Upper lobe of left lung (tissue), 4 donors: Measurements from ENCODE around the gene FTSJ1.

Experiments
- CTCF ChIP-seq, 6 experiments: fragments of 450-650 bp in 4 of 6; fragments of 200-600 bp in 2 of 6; sonication (generic) in 2 of 6; IDR thresholded peaks; one replicate each; pipeline ENCODE4 v1.5.1; 2016 to 2019; ENCODE audit warnings: antibody characterized with exemption in 6 of 6
- POLR2A ChIP-seq, 4 donors: fragments of 450-650 bp; IDR thresholded peaks; one replicate each; pipeline ENCODE4 v1.5.1; 2016 to 2017; ENCODE audit warnings: antibody characterized with exemption in 4 of 4, mild to moderate bottlenecking in 2 of 4

- TF ChIP-seq CTCF (IDR thresholded peaks at IDR 0.05) (no peak), POLR2A (IDR thresholded peaks at IDR 0.05) (no peak)
Observed at GRCh38 chrX:48470110-48470832, 5.7 kb upstream of the FTSJ1 start, which contains the start of gene SLC38A5.
